ENCODE measurements around the gene ZNF646.

Gene ZNF646

DNA sequence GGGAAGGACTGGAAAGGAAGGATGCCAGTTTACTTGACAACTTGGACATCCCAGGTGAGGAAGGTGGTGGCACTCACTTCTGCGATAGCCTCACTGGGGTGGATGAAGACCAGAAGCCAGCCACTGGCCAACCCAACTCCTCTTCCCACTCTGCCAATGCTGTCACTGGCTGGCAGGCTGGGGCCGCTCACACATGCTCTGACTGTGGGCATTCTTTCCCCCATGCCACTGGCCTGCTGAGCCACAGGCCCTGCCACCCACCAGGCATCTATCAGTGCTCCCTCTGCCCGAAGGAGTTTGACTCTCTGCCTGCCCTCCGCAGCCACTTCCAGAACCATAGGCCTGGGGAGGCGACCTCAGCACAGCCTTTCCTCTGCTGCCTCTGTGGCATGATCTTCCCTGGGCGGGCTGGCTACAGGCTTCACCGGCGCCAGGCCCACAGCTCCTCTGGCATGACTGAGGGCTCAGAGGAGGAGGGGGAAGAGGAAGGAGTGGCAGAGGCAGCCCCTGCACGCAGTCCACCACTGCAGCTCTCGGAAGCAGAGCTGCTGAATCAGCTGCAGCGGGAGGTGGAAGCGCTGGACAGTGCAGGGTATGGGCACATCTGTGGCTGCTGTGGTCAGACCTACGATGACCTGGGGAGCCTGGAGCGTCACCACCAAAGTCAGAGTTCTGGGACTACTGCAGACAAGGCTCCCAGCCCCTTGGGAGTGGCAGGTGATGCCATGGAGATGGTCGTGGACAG lies 4.5 kb downstream of the ZNF646 start:
- Histone ChIP-seq H3K27me3 (ENCODE audit: low read length) (no peaks in the 10 kb centered on the region), H4K20me1 (ENCODE audit: low read depth, low read length) (no peaks in the 10 kb centered on the region), H3K9me3 (ENCODE audit: insufficient read depth, low read length) (no peaks in the 10 kb centered on the region), H3K27ac (ENCODE audit: low read depth, low read length) (no peak overlapping the region), H3K79me2 (ENCODE audit: insufficient read depth, low read length) (peaks cover 28% of the 10 kb centered on the region), H3F3A (ENCODE audit: insufficient read depth) (no peaks in the 10 kb centered on the region), H3K9ac (ENCODE audit: low read length) (no peak overlapping the region), H2AFZ (ENCODE audit: low read depth, low read length, severe bottlenecking) (no peak overlapping the region), H3K36me3 (ENCODE audit: low read length) (no peaks in the 10 kb centered on the region), H3K4me2 (ENCODE audit: low read depth, low read length, poor library complexity, severe bottlenecking) (no peak overlapping the region), H3K9me2 (replicated peaks; ENCODE audit: insufficient read depth, low read length) (no peaks in the 10 kb centered on the region), H3K4me3 (ENCODE audit: insufficient read depth, low read length, poor library complexity, severe bottlenecking) (no peak overlapping the region)
- TF ChIP-seq, protein P1, sequence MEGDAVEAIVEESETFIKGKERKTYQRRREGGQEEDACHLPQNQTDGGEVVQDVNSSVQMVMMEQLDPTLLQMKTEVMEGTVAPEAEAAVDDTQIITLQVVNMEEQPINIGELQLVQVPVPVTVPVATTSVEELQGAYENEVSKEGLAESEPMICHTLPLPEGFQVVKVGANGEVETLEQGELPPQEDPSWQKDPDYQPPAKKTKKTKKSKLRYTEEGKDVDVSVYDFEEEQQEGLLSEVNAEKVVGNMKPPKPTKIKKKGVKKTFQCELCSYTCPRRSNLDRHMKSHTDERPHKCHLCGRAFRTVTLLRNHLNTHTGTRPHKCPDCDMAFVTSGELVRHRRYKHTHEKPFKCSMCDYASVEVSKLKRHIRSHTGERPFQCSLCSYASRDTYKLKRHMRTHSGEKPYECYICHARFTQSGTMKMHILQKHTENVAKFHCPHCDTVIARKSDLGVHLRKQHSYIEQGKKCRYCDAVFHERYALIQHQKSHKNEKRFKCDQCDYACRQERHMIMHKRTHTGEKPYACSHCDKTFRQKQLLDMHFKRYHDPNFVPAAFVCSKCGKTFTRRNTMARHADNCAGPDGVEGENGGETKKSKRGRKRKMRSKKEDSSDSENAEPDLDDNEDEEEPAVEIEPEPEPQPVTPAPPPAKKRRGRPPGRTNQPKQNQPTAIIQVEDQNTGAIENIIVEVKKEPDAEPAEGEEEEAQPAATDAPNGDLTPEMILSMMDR (IDR thresholded peaks at IDR 0.05; ENCODE audit: insufficient read depth, low read length, poor library complexity, severe bottlenecking): no peak
- no peak for TF ChIP-seq EZH2phosphoT487 (conservative IDR thresholded peaks at IDR 0.05; ENCODE audit: low read length)

DNA sequence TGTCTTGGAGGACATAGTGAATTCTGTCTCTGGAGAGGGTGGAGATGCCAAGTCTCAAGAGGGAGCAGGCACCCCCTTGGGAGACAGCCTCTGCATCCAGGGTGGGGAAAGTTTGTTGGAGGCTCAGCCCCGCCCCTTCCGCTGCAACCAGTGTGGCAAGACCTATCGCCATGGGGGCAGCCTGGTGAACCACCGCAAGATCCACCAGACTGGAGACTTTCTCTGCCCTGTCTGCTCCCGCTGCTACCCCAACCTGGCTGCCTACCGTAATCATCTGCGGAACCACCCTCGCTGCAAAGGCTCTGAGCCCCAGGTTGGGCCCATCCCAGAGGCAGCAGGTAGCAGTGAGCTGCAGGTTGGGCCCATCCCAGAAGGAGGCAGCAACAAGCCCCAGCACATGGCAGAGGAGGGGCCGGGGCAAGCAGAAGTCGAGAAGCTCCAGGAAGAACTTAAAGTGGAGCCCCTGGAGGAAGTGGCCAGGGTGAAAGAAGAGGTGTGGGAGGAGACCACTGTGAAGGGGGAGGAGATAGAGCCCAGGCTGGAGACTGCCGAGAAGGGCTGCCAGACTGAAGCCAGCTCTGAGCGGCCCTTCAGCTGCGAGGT lies 5.2 kb downstream of the ZNF646 start:
- Histone ChIP-seq H2AFZ (ENCODE audit: low read depth, low read length, severe bottlenecking) (no peak overlapping the region), H3K4me2 (ENCODE audit: low read depth, low read length, poor library complexity, severe bottlenecking) (no peak overlapping the region), H3K27ac (ENCODE audit: low read depth, low read length) (no peak overlapping the region), H3K36me3 (ENCODE audit: low read length) (no peaks in the 10 kb centered on the region), H4K20me1 (ENCODE audit: low read depth, low read length) (no peaks in the 10 kb centered on the region), H3K9me2 (replicated peaks; ENCODE audit: insufficient read depth, low read length) (no peaks in the 10 kb centered on the region), H3K79me2 (ENCODE audit: insufficient read depth, low read length) (peaks cover 27% of the 10 kb centered on the region), H3K4me3 (ENCODE audit: insufficient read depth, low read length, poor library complexity, severe bottlenecking) (no peak overlapping the region), H3K9me3 (ENCODE audit: insufficient read depth, low read length) (no peaks in the 10 kb centered on the region), H3K9ac (ENCODE audit: low read length) (no peak overlapping the region), H3K27me3 (ENCODE audit: low read length) (no peaks in the 10 kb centered on the region), H3F3A (ENCODE audit: insufficient read depth) (no peaks in the 10 kb centered on the region)
- no peak for TF ChIP-seq EZH2phosphoT487 (conservative IDR thresholded peaks at IDR 0.05; ENCODE audit: low read length)
- TF ChIP-seq, protein P1 (IDR thresholded peaks at IDR 0.05; ENCODE audit: insufficient read depth, low read length, poor library complexity, severe bottlenecking): no peak

DNA sequence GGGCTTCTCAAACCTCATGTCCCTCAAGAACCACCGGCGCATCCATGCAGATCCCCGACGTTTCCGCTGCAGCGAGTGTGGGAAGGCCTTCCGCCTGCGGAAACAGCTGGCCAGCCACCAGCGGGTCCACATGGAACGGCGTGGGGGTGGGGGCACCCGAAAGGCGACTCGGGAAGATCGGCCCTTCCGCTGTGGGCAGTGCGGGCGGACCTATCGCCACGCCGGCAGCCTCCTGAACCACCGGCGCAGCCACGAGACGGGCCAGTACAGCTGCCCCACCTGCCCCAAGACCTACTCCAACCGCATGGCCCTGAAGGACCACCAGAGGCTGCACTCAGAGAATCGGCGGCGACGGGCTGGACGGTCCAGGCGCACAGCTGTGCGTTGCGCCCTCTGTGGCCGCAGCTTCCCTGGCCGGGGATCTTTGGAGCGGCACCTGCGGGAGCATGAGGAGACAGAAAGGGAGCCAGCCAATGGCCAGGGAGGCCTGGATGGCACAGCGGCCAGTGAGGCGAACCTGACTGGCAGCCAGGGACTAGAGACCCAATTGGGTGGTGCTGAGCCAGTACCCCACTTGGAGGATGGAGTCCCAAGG lies 5.9 kb downstream of the ZNF646 start:
- H4K20me1 ChIP-seq (ENCODE audit: low read depth, low read length): no peaks in the 10 kb centered on the region
- no peaks in the 10 kb centered on the region for H3K36me3 ChIP-seq (ENCODE audit: low read length)
- no peaks in the 10 kb centered on the region for H3K27me3 ChIP-seq (ENCODE audit: low read length)
- H3K27ac ChIP-seq (ENCODE audit: low read depth, low read length): no peak overlapping the region
- no peak for TF ChIP-seq EZH2phosphoT487 (conservative IDR thresholded peaks at IDR 0.05; ENCODE audit: low read length)
- TF ChIP-seq, protein P1 (IDR thresholded peaks at IDR 0.05; ENCODE audit: insufficient read depth, low read length, poor library complexity, severe bottlenecking): no peak
- no peak overlapping the region for H2AFZ ChIP-seq (ENCODE audit: low read depth, low read length, severe bottlenecking)
- no peaks in the 10 kb centered on the region for H3K9me3 ChIP-seq (ENCODE audit: insufficient read depth, low read length)
- no peak overlapping the region for H3K4me3 ChIP-seq (ENCODE audit: insufficient read depth, low read length, poor library complexity, severe bottlenecking)
- H3K4me2 ChIP-seq (ENCODE audit: low read depth, low read length, poor library complexity, severe bottlenecking): no peak overlapping the region
- no peaks in the 10 kb centered on the region for H3K9me2 ChIP-seq (replicated peaks; ENCODE audit: insufficient read depth, low read length)
- no peak overlapping the region for H3K9ac ChIP-seq (ENCODE audit: low read length)
- H3F3A ChIP-seq (ENCODE audit: insufficient read depth): no peaks in the 10 kb centered on the region
- peaks cover 20% of the 10 kb centered on the region for H3K79me2 ChIP-seq (ENCODE audit: insufficient read depth, low read length)

Data from SU-DHL-6 (cell line).